IMR-90 (cell line): ENCODE data around the gene ROCK2.

Experiments used
- BHLHE40 ChIP-seq: fragments of 150-350 bp; IDR thresholded peaks from 2 replicates; pipeline ENCODE4 v1.6.1; 2016; ENCODE audit warnings: mild to moderate bottlenecking, low read depth, low read length
- CEBPB ChIP-seq: IDR thresholded peaks from 2 replicates; pipeline ENCODE4 v1.6.1; 2012; ENCODE audit warnings: low read depth, low read length, improper control_type of control experiment
- CTCF ChIP-seq: conservative IDR thresholded peaks from 2 replicates; pipeline ENCODE4 v1.5.1; 2012; ENCODE audit warnings: mild to moderate bottlenecking, low read depth, low read length, improper control_type of control experiment
- ELK1 ChIP-seq: fragments of 150-350 bp; IDR thresholded peaks from 2 replicates; pipeline ENCODE4 v1.6.1; 2016; ENCODE audit warnings: low read depth, mild to moderate bottlenecking, low read length, moderate library complexity, borderline replicate concordance
- FOS ChIP-seq: fragments of 150-350 bp; IDR thresholded peaks from 2 replicates; pipeline ENCODE4 v1.6.1; 2016; ENCODE audit warnings: low read depth, low read length
- MAFK ChIP-seq: IDR thresholded peaks from 2 replicates; pipeline ENCODE4 v1.6.1; 2012; ENCODE audit warnings: low read depth, low read length, improper control_type of control experiment
- MAZ ChIP-seq: IDR thresholded peaks from 2 replicates; pipeline ENCODE4 v1.6.1; 2012; ENCODE audit warnings: low read depth, mild to moderate bottlenecking, low read length, improper control_type of control experiment, moderate library complexity, borderline replicate concordance
- MXI1 ChIP-seq: IDR thresholded peaks from 2 replicates; pipeline ENCODE4 v1.6.1; 2012; ENCODE audit warnings: low read depth, mild to moderate bottlenecking, low read length, moderate library complexity, borderline replicate concordance
- NFE2L2 ChIP-seq: fragments of 150-350 bp; IDR thresholded peaks from 2 replicates; pipeline ENCODE4 v1.6.1; 2016; ENCODE audit warnings: low read depth, mild to moderate bottlenecking, low read length
- POLR2A ChIP-seq: IDR thresholded peaks from 2 replicates; pipeline ENCODE4 v1.6.1; 2012; ENCODE audit warnings: mild to moderate bottlenecking, low read depth, low read length
- RFX5 ChIP-seq: IDR thresholded peaks from 2 replicates; pipeline ENCODE4 v1.8.0; 2012; ENCODE audit warnings: low read depth, mild to moderate bottlenecking, low read length, moderate library complexity
- SMC3 ChIP-seq: fragments of 150-350 bp; IDR thresholded peaks from 2 replicates; pipeline ENCODE4 v1.6.1; 2016; ENCODE audit warnings: low read depth, mild to moderate bottlenecking, antibody characterized with exemption, low read length, moderate library complexity
- USF2 ChIP-seq: fragments of 150-350 bp; IDR thresholded peaks from 2 replicates; pipeline ENCODE4 v1.6.1; 2017; ENCODE audit warnings: mild to moderate bottlenecking, antibody characterized with exemption, low read length, low read depth

- TF ChIP-seq SMC3, result no peak
- TF ChIP-seq CTCF, result no peak
- TF ChIP-seq POLR2A, result no peak
- TF ChIP-seq NFE2L2, result no peak
- TF ChIP-seq MXI1, result no peak
- no peak for TF ChIP-seq MAZ
- TF ChIP-seq CEBPB, result no peak
- no peak for TF ChIP-seq MAFK
- no peak for TF ChIP-seq FOS
- TF ChIP-seq USF2, result no peak
- no peak for TF ChIP-seq RFX5
- TF ChIP-seq BHLHE40, result no peak
- TF ChIP-seq ELK1, result no peak
Observed at GRCh38 chr2:11340717-11341116, 3.7 kb downstream of the ROCK2 start.
